ENCODE results near the gene INTS4.
A peak's percentile ranks its signal among the peaks of the same experiment; 100 is the strongest.
"Not testable (repeated sequence)": the region's sequence is repeated elsewhere in the genome, so short reads cannot be mapped to it uniquely, and the experiment has no call there.

INTS4 gene

GRCh38 chr11:78010755-78011154, 16.3 kb upstream of the INTS4 start:
- TF ChIP-seq CTCF (IDR thresholded peaks at IDR 0.05; ENCODE audit: low read depth, low read length, missing control alignments): no peak
- no peak for DNase-seq (ENCODE audit: extremely low read depth, low read depth)
- H3K4me3 ChIP-seq (replicated peaks; ENCODE audit: low read depth, low read length): no peak overlapping the region

- TF ChIP-seq CTCF (IDR thresholded peaks at IDR 0.05; ENCODE audit: low read depth, low read length, missing control alignments): no peak
- DNase-seq (ENCODE audit: extremely low read depth, low read depth): no peak
- no peak overlapping the region for H3K4me3 ChIP-seq (replicated peaks; ENCODE audit: low read depth, low read length)
These were observed 15.8 kb upstream of the INTS4 start for GRCh38 chr11:78010304-78010703.

GRCh38 chr11:78009062-78009461, 14.6 kb upstream of the INTS4 start:
- H3K4me3 ChIP-seq (replicated peaks; ENCODE audit: low read depth, low read length): no peak overlapping the region
- DNase-seq (ENCODE audit: extremely low read depth, low read depth): no peak
- TF ChIP-seq CTCF (IDR thresholded peaks at IDR 0.05; ENCODE audit: low read depth, low read length, missing control alignments): no peak

- TF ChIP-seq CTCF (IDR thresholded peaks at IDR 0.05; ENCODE audit: low read depth, low read length, missing control alignments): peak; percentile 68
- DNase-seq (ENCODE audit: extremely low read depth, low read depth): peak; percentile 30
- H3K4me3 ChIP-seq (replicated peaks; ENCODE audit: low read depth, low read length): no peak overlapping the region
These were observed 5.7 kb upstream of the INTS4 start for GRCh38 chr11:78000193-78000592.

- no peak for DNase-seq (ENCODE audit: extremely low read depth, low read depth)
- TF ChIP-seq CTCF (IDR thresholded peaks at IDR 0.05; ENCODE audit: low read depth, low read length, missing control alignments): no peak
- H3K4me3 ChIP-seq (replicated peaks; ENCODE audit: low read depth, low read length): no peak overlapping the region
These were observed 5.1 kb upstream of the INTS4 start for GRCh38 chr11:77999446-78000030.

- H3K4me3 ChIP-seq (replicated peaks; ENCODE audit: low read depth, low read length): peak overlapping the region; percentile 93
- no peak for TF ChIP-seq CTCF (IDR thresholded peaks at IDR 0.05; ENCODE audit: low read depth, low read length, missing control alignments)
- no peak for DNase-seq (ENCODE audit: extremely low read depth, low read depth)
These were observed 566 bp downstream of the INTS4 start for GRCh38 chr11:77993902-77994301.

- DNase-seq (ENCODE audit: extremely low read depth, low read depth): no peak
- no peak overlapping the region for H3K4me3 ChIP-seq (replicated peaks; ENCODE audit: low read depth, low read length)
- no peak for TF ChIP-seq CTCF (IDR thresholded peaks at IDR 0.05; ENCODE audit: low read depth, low read length, missing control alignments)
These were observed 3.5 kb downstream of the INTS4 start for GRCh38 chr11:77990981-77991380.

- DNase-seq (ENCODE audit: extremely low read depth, low read depth); H3K4me3 ChIP-seq (replicated peaks; ENCODE audit: low read depth, low read length): not testable (repeated sequence)
These were observed 8.0 kb downstream of the INTS4 start for GRCh38 chr11:77986456-77986855.
